PFSK-1 (cell line): Measurements from ENCODE around the gene COPA.

Experiments
- POLR2AphosphoS5 ChIP-seq: IDR thresholded peaks from 2 replicates; pipeline ENCODE4 v1.6.1; 2012; ENCODE audit warnings: low read depth, mild to moderate bottlenecking, control low read depth, low read length, moderate library complexity
- SIN3A ChIP-seq: IDR thresholded peaks from 2 replicates; pipeline ENCODE4 v1.6.1; 2012; ENCODE audit warnings: mild to moderate bottlenecking, low read length, moderate library complexity, borderline replicate concordance; ENCODE audit not compliant: insufficient read depth
- TAF1 ChIP-seq: IDR thresholded peaks from 2 replicates; pipeline ENCODE4 v1.6.1; 2012; ENCODE audit warnings: low read length, control low read depth, borderline replicate concordance; ENCODE audit not compliant: insufficient read depth

- no peak for TF ChIP-seq POLR2AphosphoS5
- TF ChIP-seq TAF1, result no peak
- TF ChIP-seq SIN3A, result no peak
These were observed 20.2 kb downstream of the COPA start for GRCh38 chr1:160322831-160323230.
